ENCODE data around the gene IMPA2.
"Not testable (repeated sequence)": the region's sequence is repeated elsewhere in the genome, so short reads cannot be mapped to it uniquely, and the experiment has no call there.

Gene IMPA2

GRCh38 chr18:12052866-12053265 is 71.6 kb downstream of the IMPA2 start:
- no peak for DNase-seq (ENCODE audit: low spot score)

- no peak for DNase-seq (ENCODE audit: low spot score)
Measured at GRCh38 chr18:12053289-12053688, 72.0 kb downstream of the IMPA2 start.

GRCh38 chr18:12056034-12056883 is 75.0 kb downstream of the IMPA2 start:
- DNase-seq (ENCODE audit: low spot score): no peak

GRCh38 chr18:12056884-12057402 is 75.6 kb downstream of the IMPA2 start:
- DNase-seq (ENCODE audit: low spot score): no peak

- DNase-seq (ENCODE audit: low spot score): no peak
Measured at GRCh38 chr18:12057419-12058039, 76.2 kb downstream of the IMPA2 start.

- DNase-seq (ENCODE audit: low spot score): no peak
Measured at GRCh38 chr18:12059334-12060181, 78.3 kb downstream of the IMPA2 start.

- no peak for DNase-seq (ENCODE audit: low spot score)
Measured at GRCh38 chr18:12060182-12060870, 79.0 kb downstream of the IMPA2 start.

GRCh38 chr18:12061685-12062084 is 80.4 kb downstream of the IMPA2 start:
- DNase-seq (ENCODE audit: low spot score): no peak

- DNase-seq (ENCODE audit: low spot score): no peak
Measured at GRCh38 chr18:12062974-12063373, 81.7 kb downstream of the IMPA2 start.

GRCh38 chr18:12064086-12064763 is 82.9 kb downstream of the IMPA2 start:
- DNase-seq (ENCODE audit: low spot score): no peak

- DNase-seq (ENCODE audit: low spot score): no peak
Measured at GRCh38 chr18:12065397-12065796, 84.1 kb downstream of the IMPA2 start.

GRCh38 chr18:12066910-12067511 is 85.7 kb downstream of the IMPA2 start:
- no peak for DNase-seq (ENCODE audit: low spot score)

GRCh38 chr18:12067671-12068070 is 86.4 kb downstream of the IMPA2 start:
- no peak for DNase-seq (ENCODE audit: low spot score)

GRCh38 chr18:12068316-12068949 is 87.1 kb downstream of the IMPA2 start:
- DNase-seq (ENCODE audit: low spot score): not testable (repeated sequence)

- no peak for DNase-seq (ENCODE audit: low spot score)
Measured at GRCh38 chr18:12068950-12069320, 87.6 kb downstream of the IMPA2 start.

- DNase-seq (ENCODE audit: low spot score): not testable (repeated sequence)
Measured at GRCh38 chr18:12071066-12071465, 89.8 kb downstream of the IMPA2 start.

- no peak for DNase-seq (ENCODE audit: low spot score)
Measured at GRCh38 chr18:12072996-12073395, 91.7 kb downstream of the IMPA2 start.

- no peak for DNase-seq (ENCODE audit: low spot score)
Measured at GRCh38 chr18:12074736-12075135, 93.4 kb downstream of the IMPA2 start.

- DNase-seq (ENCODE audit: low spot score): peak; percentile 34
Measured at GRCh38 chr18:12076424-12077140, 95.3 kb downstream of the IMPA2 start.

- not testable (repeated sequence) for DNase-seq (ENCODE audit: low spot score)
Measured at GRCh38 chr18:12077994-12078393, 96.7 kb downstream of the IMPA2 start.

Measured in AG08395 (cell line).